Activated CD4-positive, alpha-beta T cell treated with anti-CD3 and anti-CD28 coated beads, Interleukin-2, amount 50 U/mL, for 4 hours (primary cell): Measurements from ENCODE around the gene SLC22A1.
"Not testable (repeated sequence)": the region's sequence is repeated elsewhere in the genome, so short reads cannot be mapped to it uniquely, and the experiment has no call there.

Source experiments
- DNase-seq, 2 experiments: peaks; one replicate each; pipeline ENCODE4 v3.0.0-alpha.2; 2020

The SLC22A1 gene

GRCh38 chr6:160139420-160139851 lies 17.8 kb downstream of the SLC22A1 start:
- DNase-seq, result no peak

GRCh38 chr6:160140493-160140892 lies 18.9 kb downstream of the SLC22A1 start:
- DNase-seq, result not testable (repeated sequence)

- no peak for DNase-seq
Observed at GRCh38 chr6:160141001-160141726, 19.5 kb downstream of the SLC22A1 start.

- no peak for DNase-seq
Observed at GRCh38 chr6:160142115-160142715, 20.6 kb downstream of the SLC22A1 start.

GRCh38 chr6:160146454-160147145 lies 25.0 kb downstream of the SLC22A1 start:
- DNase-seq, result no peak

GRCh38 chr6:160147146-160147536 lies 25.5 kb downstream of the SLC22A1 start:
- DNase-seq, result no peak

- no peak for DNase-seq
Observed at GRCh38 chr6:160154471-160154870, 32.9 kb downstream of the SLC22A1 start.

GRCh38 chr6:160156842-160157241 lies 35.2 kb downstream of the SLC22A1 start:
- no peak for DNase-seq

- DNase-seq, result no peak
Observed at GRCh38 chr6:160160450-160160849, 38.8 kb downstream of the SLC22A1 start.

GRCh38 chr6:160160929-160161646 lies 39.5 kb downstream of the SLC22A1 start:
- no peak for DNase-seq

- DNase-seq, result no peak
Observed at GRCh38 chr6:160161647-160161986, 40.0 kb downstream of the SLC22A1 start.

- no peak for DNase-seq
Observed at GRCh38 chr6:160162030-160162566, 40.5 kb downstream of the SLC22A1 start.

- no peak for DNase-seq
Observed at GRCh38 chr6:160163425-160163824, 41.8 kb downstream of the SLC22A1 start.

- DNase-seq, result no peak
Observed at GRCh38 chr6:160163912-160164311, 42.3 kb downstream of the SLC22A1 start.

GRCh38 chr6:160165928-160166327 lies 44.3 kb downstream of the SLC22A1 start:
- DNase-seq, result not testable (repeated sequence)

GRCh38 chr6:160167604-160168399 lies 46.2 kb downstream of the SLC22A1 start:
- no peak for DNase-seq

GRCh38 chr6:160170018-160170680 lies 48.5 kb downstream of the SLC22A1 start:
- no peak for DNase-seq

GRCh38 chr6:160172704-160173103 lies 51.1 kb downstream of the SLC22A1 start:
- no peak for DNase-seq

- DNase-seq, result no peak
Observed at GRCh38 chr6:160173806-160174527, 52.4 kb downstream of the SLC22A1 start.

- DNase-seq, result no peak
Observed at GRCh38 chr6:160174681-160175080, 53.1 kb downstream of the SLC22A1 start.

- DNase-seq, result no peak
Observed at GRCh38 chr6:160177220-160177619, 55.6 kb downstream of the SLC22A1 start.
